ENCODE results near the gene ARPC3. TPM values are rescaled to one million over a fixed set of nuclear protein-coding genes. Genes with fewer than 3 reads are reported as not detected.

The ARPC3 gene
- total RNA-seq (136 and 169 TPM in 2 replicates), polyA plus RNA-seq (81.1 and 87.4 TPM in 2 replicates), polyA minus RNA-seq (ENCODE audit: low replicate concordance) (8.5 and 11.5 TPM in 2 replicates)
- 365 and 428 TPM in 2 replicates for polyA plus RNA-seq (2012)

DNA sequence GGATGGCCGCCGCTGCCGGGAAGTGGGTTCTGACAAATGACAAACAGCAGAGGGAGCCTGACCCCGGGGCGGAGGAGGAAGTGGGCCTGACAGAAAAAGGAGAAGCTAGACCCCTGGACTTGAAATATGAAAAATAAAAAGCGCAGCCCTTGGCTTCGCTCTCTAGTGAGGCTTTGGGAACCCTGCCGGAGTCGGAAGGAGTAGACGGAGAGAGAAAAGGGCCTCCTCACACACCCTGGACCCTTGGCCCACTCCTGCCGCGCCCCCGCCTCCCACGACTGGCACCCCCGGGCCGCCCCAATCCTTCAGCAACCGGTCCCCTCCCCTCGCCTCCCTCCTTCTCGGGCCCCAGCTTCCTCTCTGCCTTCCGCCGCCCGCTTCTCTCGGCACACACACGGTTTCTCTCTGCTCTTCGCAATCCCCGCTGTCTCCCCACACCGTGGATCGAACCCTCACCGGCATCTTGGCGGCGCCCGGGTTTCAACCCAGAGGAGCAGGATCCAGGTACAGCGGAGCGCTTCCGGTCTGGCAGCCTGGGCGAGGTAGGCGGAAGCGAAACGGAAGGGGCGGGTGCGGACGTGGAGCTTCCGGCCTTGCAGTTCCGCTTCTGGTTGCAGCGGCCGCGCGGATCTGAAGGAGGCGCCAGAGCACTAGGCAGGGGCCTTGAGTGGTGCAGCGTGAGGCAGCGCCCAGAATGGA, at the start of gene ARPC3:
ARPC3 (minus strand) TSS at position 539 of the 699 bp plus-strand sequence; CDS start at position 462, 77 bp downstream.
- H3K79me2 ChIP-seq (ENCODE audit: control insufficient read depth, insufficient read depth, low read length): peaks cover 43% of the 10 kb centered on the region
- peak within 1 kb of the TSS; percentile 97 for H3K9ac ChIP-seq (ENCODE audit: insufficient read depth, low read length)
- peak within 1 kb of the TSS; percentile 95 for H3K4me2 ChIP-seq (ENCODE audit: extremely low read depth, insufficient read depth, low read length)
- H3K4me3 ChIP-seq (replicated peaks in 1 of 4; ENCODE audit: control extremely low read depth in 1 of 4, insufficient read depth in 1 of 4, low read depth in 3 of 4, low read length in 4 of 4): peak within 1 kb of the TSS; percentile 87 to 100 (median 96)
- no peaks in the 10 kb centered on the region for H3K9me3 ChIP-seq (ENCODE audit: control insufficient read depth, insufficient read depth, low read depth, low read length)
- H3K27ac ChIP-seq (ENCODE audit: insufficient read depth, low read length): peak within 1 kb of the TSS; percentile 99
- no peaks in the 10 kb centered on the region for H4K20me1 ChIP-seq (ENCODE audit: control insufficient read depth, extremely low read depth, insufficient read depth, low read length)
- no peaks in the 10 kb centered on the region for H3K27me3 ChIP-seq (ENCODE audit: control insufficient read depth, insufficient read depth, low read length)
- H2AFZ ChIP-seq (ENCODE audit: low read length): peak within 1 kb of the TSS; percentile 78
- H3K36me3 ChIP-seq (ENCODE audit: control insufficient read depth, insufficient read depth, low read length): no peaks in the 10 kb centered on the region
- peak; percentile 93 to 94 for DNase-seq (ENCODE audit: low read depth in 2 of 2)
- no peak for TF ChIP-seq EZH2 (IDR thresholded peaks at IDR 0.05; ENCODE audit: low read length, missing control alignments)
- peak; percentile 68 to 82 for TF ChIP-seq CTCF (conservative IDR thresholded peaks at IDR 0.05 in 1 of 2, IDR thresholded peaks at IDR 0.05 in 1 of 2; ENCODE audit: low read depth in 1 of 2, low read length in 2 of 2)
- H3K4me1 ChIP-seq (ENCODE audit: control insufficient read depth, extremely low read depth, insufficient read depth, low read length): no peaks in the 10 kb centered on the region

DNA sequence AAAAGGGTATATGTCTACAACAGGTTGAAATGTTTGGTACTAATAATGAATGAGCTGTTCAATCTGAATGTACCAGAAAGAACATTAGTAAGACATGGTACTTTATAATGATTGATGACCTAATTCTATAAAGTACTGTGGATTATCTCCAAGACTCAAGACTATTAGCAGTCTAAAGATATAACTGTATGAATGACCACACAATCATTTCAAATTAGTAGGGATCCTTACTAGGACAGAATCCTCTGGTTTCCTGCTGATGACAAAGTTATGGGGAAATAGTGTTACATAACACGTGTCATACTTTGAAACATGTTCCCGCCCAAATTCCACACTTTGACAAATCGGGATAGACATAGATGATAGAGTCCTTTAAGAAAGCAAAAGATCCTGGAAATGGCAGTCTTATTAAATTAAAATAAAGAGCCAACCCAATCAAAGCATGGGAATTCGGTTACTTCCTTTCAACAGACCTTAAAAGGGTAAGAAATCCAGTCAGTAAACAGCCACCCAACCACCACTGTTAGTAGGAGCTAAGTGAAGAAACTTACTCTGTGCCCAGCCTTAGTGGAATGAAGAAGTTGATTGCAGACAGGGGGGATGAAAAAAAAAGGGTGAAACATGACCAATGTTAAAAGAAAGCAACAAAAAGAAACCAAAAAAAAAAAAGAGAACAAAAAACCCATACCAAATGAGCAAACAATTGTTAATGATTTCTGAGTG, 49.0 kb upstream of the ARPC3 start:
- DNase-seq (ENCODE audit: low read depth in 2 of 2): peak; percentile 22 to 52
- no peak for TF ChIP-seq CTCF (conservative IDR thresholded peaks at IDR 0.05 in 1 of 2, IDR thresholded peaks at IDR 0.05 in 1 of 2; ENCODE audit: low read depth in 1 of 2, low read length in 2 of 2)
- no peak for TF ChIP-seq EZH2 (IDR thresholded peaks at IDR 0.05; ENCODE audit: low read length, missing control alignments)
- Histone ChIP-seq H2AFZ (ENCODE audit: low read length) (no peak overlapping the region), H3K4me2 (ENCODE audit: extremely low read depth, insufficient read depth, low read length) (no peak overlapping the region), H3K4me1 (ENCODE audit: control insufficient read depth, extremely low read depth, insufficient read depth, low read length) (peaks cover 2% of the 10 kb centered on the region), H3K27me3 (ENCODE audit: control insufficient read depth, insufficient read depth, low read length) (no peaks in the 10 kb centered on the region), H3K9ac (ENCODE audit: insufficient read depth, low read length) (no peak overlapping the region), H3K36me3 (ENCODE audit: control insufficient read depth, insufficient read depth, low read length) (no peaks in the 10 kb centered on the region), H3K79me2 (ENCODE audit: control insufficient read depth, insufficient read depth, low read length) (peaks cover 49% of the 10 kb centered on the region), H4K20me1 (ENCODE audit: control insufficient read depth, extremely low read depth, insufficient read depth, low read length) (no peaks in the 10 kb centered on the region), H3K4me3 (replicated peaks in 1 of 4; ENCODE audit: control extremely low read depth in 1 of 4, insufficient read depth in 1 of 4, low read depth in 3 of 4, low read length in 4 of 4) (no peak overlapping the region), H3K9me3 (ENCODE audit: control insufficient read depth, insufficient read depth, low read depth, low read length) (no peaks in the 10 kb centered on the region), H3K27ac (ENCODE audit: insufficient read depth, low read length) (no peak overlapping the region)

GRCh38 chr12:110475426-110475825, 25.3 kb upstream of the ARPC3 start:
- Histone ChIP-seq H3K4me3 (replicated peaks in 1 of 4; ENCODE audit: control extremely low read depth in 1 of 4, insufficient read depth in 1 of 4, low read depth in 3 of 4, low read length in 4 of 4) (no peak overlapping the region), H3K4me2 (ENCODE audit: extremely low read depth, insufficient read depth, low read length) (no peak overlapping the region), H3K79me2 (ENCODE audit: control insufficient read depth, insufficient read depth, low read length) (no peaks in the 10 kb centered on the region), H3K27ac (ENCODE audit: insufficient read depth, low read length) (no peak overlapping the region), H3K9ac (ENCODE audit: insufficient read depth, low read length) (no peak overlapping the region), H2AFZ (ENCODE audit: low read length) (no peak overlapping the region), H3K36me3 (ENCODE audit: control insufficient read depth, insufficient read depth, low read length) (no peaks in the 10 kb centered on the region), H3K9me3 (ENCODE audit: control insufficient read depth, insufficient read depth, low read depth, low read length) (no peaks in the 10 kb centered on the region), H4K20me1 (ENCODE audit: control insufficient read depth, extremely low read depth, insufficient read depth, low read length) (no peaks in the 10 kb centered on the region), H3K27me3 (ENCODE audit: control insufficient read depth, insufficient read depth, low read length) (no peaks in the 10 kb centered on the region), H3K4me1 (ENCODE audit: control insufficient read depth, extremely low read depth, insufficient read depth, low read length) (no peaks in the 10 kb centered on the region)
- no peak for TF ChIP-seq EZH2 (IDR thresholded peaks at IDR 0.05; ENCODE audit: low read length, missing control alignments)
- no peak for TF ChIP-seq CTCF (conservative IDR thresholded peaks at IDR 0.05 in 1 of 2, IDR thresholded peaks at IDR 0.05 in 1 of 2; ENCODE audit: low read depth in 1 of 2, low read length in 2 of 2)
- no peak for DNase-seq (ENCODE audit: low read depth in 2 of 2)
